Measurements from ENCODE around the gene IMPA2. TPM values are rescaled to one million over a fixed set of nuclear protein-coding genes. Genes with fewer than 3 reads are reported as not detected.
A peak's percentile ranks its signal among the peaks of the same experiment; 100 is the strongest.

Gene IMPA2
- total and polyA plus RNA-seq, 2 of the 13 experiments (the other 11 are each of a cell fraction or from before 2014, with no cell fraction given), result 37.8 to 71.8 TPM

DNA sequence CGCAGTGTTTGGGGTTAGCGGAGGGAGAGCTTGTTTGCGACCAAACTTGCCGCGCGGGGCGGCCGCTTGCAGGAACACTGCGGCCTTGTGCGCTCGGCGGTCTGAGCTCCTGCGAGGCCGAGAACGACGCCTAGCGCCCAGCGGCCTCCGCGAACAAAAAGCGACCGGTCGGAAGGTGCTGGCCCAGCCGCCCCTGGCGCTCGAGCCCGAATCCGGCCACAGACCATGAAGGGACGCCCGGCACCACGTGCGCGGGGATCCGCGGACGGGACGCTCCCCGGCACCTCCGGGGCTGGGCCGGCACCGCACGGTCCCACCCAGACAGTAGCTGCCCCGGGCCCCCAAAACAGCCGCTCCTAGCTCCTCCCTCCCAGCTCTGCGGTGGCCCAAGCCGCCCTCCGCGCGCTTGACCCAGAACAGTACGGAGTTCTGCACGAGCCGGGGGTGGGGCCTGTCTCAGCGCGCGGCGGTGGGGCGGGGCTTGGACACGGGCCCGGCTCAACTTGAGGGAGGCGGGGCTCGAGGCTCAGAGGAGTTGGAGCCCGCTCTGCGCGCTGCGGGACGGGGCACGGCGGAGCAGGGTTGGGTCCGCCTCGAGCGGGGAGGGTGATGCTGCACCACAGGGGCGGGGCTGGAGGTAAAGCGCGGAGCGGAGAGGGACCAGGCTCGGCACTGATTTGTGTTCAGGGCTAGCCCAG lies 664 bp upstream of the IMPA2 start (continued):
- TF ChIP-seq, protein P1, sequence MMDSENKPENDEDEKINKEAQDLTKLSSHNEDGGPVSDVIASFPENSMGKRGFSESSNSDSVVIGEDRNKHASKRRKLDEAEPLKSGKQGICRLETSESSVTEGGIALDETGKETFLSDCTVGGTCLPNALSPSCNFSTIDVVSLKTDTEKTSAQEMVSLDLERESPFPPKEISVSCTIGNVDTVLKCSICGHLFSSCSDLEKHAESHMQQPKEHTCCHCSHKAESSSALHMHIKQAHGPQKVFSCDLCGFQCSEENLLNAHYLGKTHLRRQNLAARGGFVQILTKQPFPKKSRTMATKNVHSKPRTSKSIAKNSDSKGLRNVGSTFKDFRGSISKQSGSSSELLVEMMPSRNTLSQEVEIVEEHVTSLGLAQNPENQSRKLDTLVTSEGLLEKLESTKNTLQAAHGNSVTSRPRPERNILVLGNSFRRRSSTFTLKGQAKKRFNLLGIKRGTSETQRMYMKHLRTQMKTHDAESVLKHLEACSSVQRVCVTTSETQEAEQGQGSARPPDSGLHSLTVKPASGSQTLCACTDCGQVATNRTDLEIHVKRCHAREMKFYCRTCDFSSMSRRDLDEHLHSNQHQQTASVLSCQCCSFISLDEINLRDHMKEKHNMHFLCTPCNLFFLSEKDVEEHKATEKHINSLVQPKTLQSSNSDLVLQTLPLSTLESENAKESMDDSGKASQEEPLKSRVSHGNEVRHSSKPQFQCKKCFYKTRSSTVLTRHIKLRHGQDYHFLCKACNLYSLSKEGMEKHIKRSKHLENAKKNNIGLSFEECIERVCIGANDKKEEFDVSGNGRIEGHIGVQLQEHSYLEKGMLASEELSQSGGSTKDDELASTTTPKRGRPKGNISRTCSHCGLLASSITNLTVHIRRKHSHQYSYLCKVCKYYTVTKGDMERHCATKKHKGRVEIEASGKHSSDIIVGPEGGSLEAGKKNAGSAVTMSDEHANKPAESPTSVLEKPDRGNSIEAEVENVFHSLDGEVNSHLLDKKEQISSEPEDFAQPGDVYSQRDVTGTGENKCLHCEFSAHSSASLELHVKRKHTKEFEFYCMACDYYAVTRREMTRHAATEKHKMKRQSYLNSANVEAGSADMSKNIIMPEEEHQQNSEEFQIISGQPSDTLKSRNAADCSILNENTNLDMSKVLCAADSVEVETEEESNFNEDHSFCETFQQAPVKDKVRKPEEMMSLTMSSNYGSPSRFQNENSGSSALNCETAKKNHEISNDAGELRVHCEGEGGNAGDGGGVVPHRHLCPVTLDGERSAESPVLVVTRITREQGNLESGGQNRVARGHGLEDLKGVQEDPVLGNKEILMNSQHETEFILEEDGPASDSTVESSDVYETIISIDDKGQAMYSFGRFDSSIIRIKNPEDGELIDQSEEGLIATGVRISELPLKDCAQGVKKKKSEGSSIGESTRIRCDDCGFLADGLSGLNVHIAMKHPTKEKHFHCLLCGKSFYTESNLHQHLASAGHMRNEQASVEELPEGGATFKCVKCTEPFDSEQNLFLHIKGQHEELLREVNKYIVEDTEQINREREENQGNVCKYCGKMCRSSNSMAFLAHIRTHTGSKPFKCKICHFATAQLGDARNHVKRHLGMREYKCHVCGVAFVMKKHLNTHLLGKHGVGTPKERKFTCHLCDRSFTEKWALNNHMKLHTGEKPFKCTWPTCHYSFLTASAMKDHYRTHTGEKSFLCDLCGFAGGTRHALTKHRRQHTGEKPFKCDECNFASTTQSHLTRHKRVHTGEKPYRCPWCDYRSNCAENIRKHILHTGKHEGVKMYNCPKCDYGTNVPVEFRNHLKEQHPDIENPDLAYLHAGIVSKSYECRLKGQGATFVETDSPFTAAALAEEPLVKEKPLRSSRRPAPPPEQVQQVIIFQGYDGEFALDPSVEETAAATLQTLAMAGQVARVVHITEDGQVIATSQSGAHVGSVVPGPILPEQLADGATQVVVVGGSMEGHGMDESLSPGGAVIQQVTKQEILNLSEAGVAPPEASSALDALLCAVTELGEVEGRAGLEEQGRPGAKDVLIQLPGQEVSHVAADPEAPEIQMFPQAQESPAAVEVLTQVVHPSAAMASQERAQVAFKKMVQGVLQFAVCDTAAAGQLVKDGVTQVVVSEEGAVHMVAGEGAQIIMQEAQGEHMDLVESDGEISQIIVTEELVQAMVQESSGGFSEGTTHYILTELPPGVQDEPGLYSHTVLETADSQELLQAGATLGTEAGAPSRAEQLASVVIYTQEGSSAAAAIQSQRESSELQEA (CRISPR knock-in tag; IDR thresholded peaks at IDR 0.05; ENCODE audit: not compliant biosample characterization), result peak; percentile 89
- TF ChIP-seq ZNF331 (CRISPR knock-in tag; IDR thresholded peaks at IDR 0.05) (peak; percentile 60; the same call in 1 of the 2 replicates), RBM39 (IDR thresholded peaks at IDR 0.05; ENCODE audit: low read depth, low read length, poor library complexity, severe bottlenecking) (peak; percentile 90), ZNF256 (CRISPR knock-in tag; conservative IDR thresholded peaks at IDR 0.05) (peak; percentile 74; the same call in 1 of the 2 replicates), ZNF282 (IDR thresholded peaks at IDR 0.05; ENCODE audit: partially characterized antibody) (no peak), GABPA (IDR thresholded peaks at IDR 0.05; ENCODE audit: low read depth, low read length) (no peak), GABPA (CRISPR knock-in tag; IDR thresholded peaks at IDR 0.05; ENCODE audit: low read depth) (no peak), GATA4 (IDR thresholded peaks at IDR 0.05; ENCODE audit: borderline replicate concordance, low read depth) (peak; percentile 46), CBX2 (IDR thresholded peaks at IDR 0.05; ENCODE audit: low read depth, low read length) (no peak), CBX2 (CRISPR knock-in tag; IDR thresholded peaks at IDR 0.05; ENCODE audit: low read depth) (no peak), SRF (IDR thresholded peaks at IDR 0.05; ENCODE audit: low read depth, low read length) (no peak), ARNTL (CRISPR knock-in tag; IDR thresholded peaks at IDR 0.05) (no peak; the same call in 1 of the 2 replicates), XBP1 (CRISPR knock-in tag; IDR thresholded peaks at IDR 0.05) (peak; percentile 35), NONO (IDR thresholded peaks at IDR 0.05) (no peak), NONO (CRISPR knock-in tag; conservative IDR thresholded peaks at IDR 0.05) (no peak; the same call in 1 of the 2 replicates), SKI (IDR thresholded peaks at IDR 0.05; ENCODE audit: partially characterized antibody) (no peak)
- TF ChIP-seq, protein P2, sequence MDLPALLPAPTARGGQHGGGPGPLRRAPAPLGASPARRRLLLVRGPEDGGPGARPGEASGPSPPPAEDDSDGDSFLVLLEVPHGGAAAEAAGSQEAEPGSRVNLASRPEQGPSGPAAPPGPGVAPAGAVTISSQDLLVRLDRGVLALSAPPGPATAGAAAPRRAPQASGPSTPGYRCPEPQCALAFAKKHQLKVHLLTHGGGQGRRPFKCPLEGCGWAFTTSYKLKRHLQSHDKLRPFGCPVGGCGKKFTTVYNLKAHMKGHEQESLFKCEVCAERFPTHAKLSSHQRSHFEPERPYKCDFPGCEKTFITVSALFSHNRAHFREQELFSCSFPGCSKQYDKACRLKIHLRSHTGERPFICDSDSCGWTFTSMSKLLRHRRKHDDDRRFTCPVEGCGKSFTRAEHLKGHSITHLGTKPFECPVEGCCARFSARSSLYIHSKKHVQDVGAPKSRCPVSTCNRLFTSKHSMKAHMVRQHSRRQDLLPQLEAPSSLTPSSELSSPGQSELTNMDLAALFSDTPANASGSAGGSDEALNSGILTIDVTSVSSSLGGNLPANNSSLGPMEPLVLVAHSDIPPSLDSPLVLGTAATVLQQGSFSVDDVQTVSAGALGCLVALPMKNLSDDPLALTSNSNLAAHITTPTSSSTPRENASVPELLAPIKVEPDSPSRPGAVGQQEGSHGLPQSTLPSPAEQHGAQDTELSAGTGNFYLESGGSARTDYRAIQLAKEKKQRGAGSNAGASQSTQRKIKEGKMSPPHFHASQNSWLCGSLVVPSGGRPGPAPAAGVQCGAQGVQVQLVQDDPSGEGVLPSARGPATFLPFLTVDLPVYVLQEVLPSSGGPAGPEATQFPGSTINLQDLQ (CRISPR knock-in tag; IDR thresholded peaks at IDR 0.05), result no peak
- TF ChIP-seq, protein P3, sequence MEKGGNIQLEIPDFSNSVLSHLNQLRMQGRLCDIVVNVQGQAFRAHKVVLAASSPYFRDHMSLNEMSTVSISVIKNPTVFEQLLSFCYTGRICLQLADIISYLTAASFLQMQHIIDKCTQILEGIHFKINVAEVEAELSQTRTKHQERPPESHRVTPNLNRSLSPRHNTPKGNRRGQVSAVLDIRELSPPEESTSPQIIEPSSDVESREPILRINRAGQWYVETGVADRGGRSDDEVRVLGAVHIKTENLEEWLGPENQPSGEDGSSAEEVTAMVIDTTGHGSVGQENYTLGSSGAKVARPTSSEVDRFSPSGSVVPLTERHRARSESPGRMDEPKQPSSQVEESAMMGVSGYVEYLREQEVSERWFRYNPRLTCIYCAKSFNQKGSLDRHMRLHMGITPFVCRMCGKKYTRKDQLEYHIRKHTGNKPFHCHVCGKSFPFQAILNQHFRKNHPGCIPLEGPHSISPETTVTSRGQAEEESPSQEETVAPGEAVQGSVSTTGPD (CRISPR knock-in tag; IDR thresholded peaks at IDR 0.05), result no peak

Data from HepG2 (cell line).